Measurements from ENCODE around the gene PTCHD1. TPM values are rescaled to one million over a fixed set of nuclear protein-coding genes. Genes with fewer than 3 reads are reported as not detected.
A peak's percentile ranks its signal among the peaks of the same experiment; 100 is the strongest.

The PTCHD1 gene
- not detected for total RNA-seq

DNA sequence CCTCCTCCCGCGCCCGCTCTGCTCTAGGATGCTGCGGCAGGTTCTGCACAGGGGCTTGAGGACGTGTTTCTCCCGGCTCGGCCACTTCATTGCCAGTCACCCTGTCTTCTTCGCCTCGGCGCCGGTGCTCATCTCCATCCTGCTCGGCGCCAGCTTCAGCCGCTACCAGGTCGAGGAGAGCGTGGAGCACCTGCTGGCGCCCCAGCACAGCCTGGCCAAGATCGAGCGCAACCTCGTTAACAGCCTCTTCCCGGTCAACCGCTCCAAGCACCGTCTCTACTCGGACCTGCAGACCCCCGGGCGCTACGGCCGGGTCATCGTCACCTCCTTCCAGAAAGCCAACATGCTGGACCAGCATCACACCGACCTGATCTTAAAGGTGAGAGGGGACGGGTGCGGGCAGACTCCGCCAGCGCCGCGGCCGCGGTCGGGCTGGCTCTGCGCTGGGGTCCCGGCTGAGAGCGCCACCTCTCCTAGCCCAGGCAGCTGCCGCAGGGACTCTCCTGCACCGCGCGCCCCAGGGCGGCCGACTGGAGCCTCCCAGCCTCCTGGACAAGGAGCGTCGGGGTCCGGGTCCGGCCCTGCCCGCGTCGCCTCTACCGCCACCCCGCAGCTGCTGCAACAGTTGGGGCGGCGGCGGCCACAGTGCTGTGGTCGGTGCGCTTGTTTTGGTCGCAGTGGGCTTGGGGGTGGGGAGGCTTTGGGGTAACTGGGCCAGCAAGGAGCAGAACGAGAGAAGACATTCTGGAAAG is at the start of gene PTCHD1:
TSS of gene PTCHD1 (plus strand) at position 2 of the 752 bp plus-strand sequence. CDS start at position 29, 27 bp downstream.
- Mint-ChIP-seq H3K9me3 (no peaks in the 10 kb centered on the region), H3K27ac (no peak within 1 kb of the TSS), H3K36me3 (ENCODE audit: low read depth) (no peaks in the 10 kb centered on the region), H3K27me3 (peaks cover 49% of the 10 kb centered on the region), H3K4me1 (peaks cover 4% of the 10 kb centered on the region), H3K4me3 (no peak within 1 kb of the TSS)
- no peak for DNase-seq
- POLR2A ChIA-PET, result no interaction called here
- CTCF ChIA-PET, result no interaction called here

DNA sequence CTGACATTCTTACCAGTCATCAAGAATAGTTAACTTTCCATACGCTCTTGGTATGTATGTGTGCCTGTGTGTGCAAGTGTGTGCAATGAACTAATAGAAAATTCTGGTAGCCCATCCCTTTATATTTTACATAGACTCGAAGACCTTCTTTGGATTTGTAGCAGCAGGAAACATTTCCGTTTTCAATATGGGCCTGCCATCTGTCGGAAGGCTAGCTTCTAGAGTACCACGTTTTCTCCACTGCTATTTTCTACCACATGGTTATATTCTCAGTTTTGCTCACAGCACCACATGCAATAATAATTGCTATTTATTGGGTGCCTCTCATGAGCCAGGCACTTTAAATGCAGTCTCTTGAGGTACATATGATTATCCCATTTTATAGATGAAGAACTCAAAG is 47.9 kb upstream of the PTCHD1 start:
- Mint-ChIP-seq H3K4me3 (no peak overlapping the region), H3K36me3 (ENCODE audit: low read depth) (no peaks in the 10 kb centered on the region), H3K4me1 (no peaks in the 10 kb centered on the region), H3K9me3 (no peaks in the 10 kb centered on the region), H3K27me3 (no peaks in the 10 kb centered on the region), H3K27ac (no peak overlapping the region)
- no peak for DNase-seq
- ChIA-PET POLR2A (no interaction called here), CTCF (no interaction called here)

DNA sequence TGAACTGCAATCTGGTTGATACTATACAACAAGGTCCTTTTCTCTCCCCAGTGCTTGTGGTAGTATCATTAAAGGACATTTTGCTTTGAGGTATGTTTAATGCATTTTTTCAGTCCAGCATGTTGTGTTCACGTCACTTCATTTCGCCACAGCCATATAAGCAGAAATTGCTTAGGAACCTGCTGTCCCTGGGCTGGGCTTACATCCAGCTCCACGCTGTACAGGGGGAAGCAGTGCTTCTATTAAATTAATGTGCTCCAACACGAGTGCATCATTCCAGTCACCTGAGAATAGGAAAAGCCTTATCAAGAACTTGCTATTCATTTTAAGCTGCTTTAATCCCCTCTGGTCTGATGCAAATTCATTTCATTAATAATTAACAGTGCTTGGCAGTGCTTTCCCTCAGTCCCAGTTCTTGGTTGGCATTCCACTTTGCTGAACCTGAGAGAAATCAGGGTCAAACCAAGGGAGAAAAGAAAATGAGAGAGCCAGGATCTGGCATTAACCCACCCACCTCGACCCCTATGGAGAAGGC is 47.4 kb upstream of the PTCHD1 start:
- ChIA-PET POLR2A (no interaction called here), CTCF (no interaction called here)
- Mint-ChIP-seq H3K27me3 (no peaks in the 10 kb centered on the region), H3K9me3 (no peaks in the 10 kb centered on the region), H3K36me3 (ENCODE audit: low read depth) (no peaks in the 10 kb centered on the region), H3K27ac (no peak overlapping the region), H3K4me3 (no peak overlapping the region), H3K4me1 (no peaks in the 10 kb centered on the region)
- no peak for DNase-seq

DNA sequence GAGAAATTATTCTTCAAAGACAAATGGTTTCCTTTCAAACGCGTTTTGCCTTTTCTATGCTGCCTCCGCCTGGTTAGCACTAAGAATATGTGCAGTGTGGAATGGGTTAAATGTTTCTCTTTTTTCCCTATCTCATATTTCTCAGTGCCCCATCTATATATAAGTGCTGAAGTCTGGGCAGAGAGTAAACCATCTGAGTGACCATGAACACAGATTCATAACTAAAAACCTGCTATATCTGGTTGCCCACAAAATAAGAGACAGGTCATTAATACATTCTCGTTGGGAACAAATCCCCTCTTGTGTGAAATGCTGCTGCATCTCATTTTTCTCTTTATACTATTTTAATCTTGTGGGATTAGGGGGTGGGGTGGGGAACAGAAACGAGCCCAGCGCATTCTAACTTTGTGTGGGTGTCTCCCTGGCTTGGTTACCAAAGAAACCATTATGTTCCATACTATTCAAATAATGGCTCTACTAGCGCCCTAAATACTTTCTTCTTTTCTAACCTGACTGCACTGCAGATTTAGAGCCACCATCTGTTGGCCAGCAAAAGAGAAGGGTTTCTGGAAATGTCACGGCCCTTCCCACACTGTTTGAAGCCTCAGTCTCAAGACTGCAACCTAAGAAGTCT is 42.2 kb upstream of the PTCHD1 start:
- Mint-ChIP-seq H3K4me3 (no peak overlapping the region), H3K4me1 (no peaks in the 10 kb centered on the region), H3K36me3 (ENCODE audit: low read depth) (no peaks in the 10 kb centered on the region), H3K27me3 (no peaks in the 10 kb centered on the region), H3K9me3 (no peaks in the 10 kb centered on the region), H3K27ac (no peak overlapping the region)
- CTCF ChIA-PET, result no interaction called here
- POLR2A ChIA-PET, result no interaction called here
- DNase-seq, result no peak

DNA sequence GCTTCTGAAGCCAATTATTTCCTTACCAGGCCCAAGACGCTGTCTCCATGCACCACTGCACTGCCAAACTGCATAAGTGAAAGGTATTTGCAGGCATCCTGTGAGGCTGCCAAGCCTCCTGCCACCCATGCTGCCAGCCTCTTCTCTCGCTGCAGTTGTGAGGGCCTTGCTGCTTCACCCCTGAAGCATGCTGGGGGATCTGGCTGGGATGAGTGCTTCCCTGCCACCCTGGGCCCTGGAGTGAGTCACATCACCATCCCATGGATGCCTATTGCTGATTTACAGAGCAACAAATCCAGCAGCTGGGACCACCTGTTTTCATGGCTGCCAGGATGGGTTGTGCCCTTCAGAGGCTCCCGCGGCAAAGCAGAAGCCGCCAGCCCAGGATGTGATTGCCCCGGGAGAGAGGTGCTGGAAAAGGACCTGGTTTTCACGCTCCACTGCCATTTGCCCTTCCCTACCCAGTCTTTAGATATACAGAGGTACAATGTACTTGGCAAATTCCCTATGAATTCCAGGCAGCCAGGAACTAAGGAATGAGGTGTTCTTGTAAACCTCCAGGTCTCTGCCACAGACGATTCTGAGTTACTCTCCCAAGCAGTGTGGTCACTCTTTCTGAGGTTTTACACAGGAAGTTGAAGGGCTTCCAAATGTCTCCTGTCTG is 41.5 kb upstream of the PTCHD1 start:
- H3K36me3 Mint-ChIP-seq (ENCODE audit: low read depth), result no peaks in the 10 kb centered on the region
- ChIA-PET POLR2A (no interaction called here), CTCF (no interaction called here)
- no peak overlapping the region for H3K27ac Mint-ChIP-seq
- no peaks in the 10 kb centered on the region for H3K9me3 Mint-ChIP-seq
- no peak overlapping the region for H3K4me3 Mint-ChIP-seq
- no peaks in the 10 kb centered on the region for H3K27me3 Mint-ChIP-seq
- no peak for DNase-seq
- no peaks in the 10 kb centered on the region for H3K4me1 Mint-ChIP-seq

DNA sequence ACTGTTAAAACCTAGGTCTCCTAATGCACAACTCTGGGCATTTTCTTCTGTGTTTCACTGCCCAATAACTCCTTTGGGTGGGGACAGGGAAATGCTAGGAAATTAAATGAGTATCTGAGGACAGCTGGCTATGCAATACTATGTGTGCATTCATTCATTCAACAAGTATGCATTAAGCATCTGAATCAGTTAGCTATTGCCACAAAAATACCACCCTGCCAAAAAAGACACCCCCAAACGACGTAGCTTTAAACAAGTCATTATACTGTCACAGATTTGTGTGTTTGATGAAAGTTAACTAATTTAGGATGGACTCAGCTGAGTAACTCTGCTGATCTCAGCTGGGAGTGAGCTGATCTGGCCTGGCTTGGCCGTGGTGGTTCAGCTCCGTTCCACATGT is 29.8 kb upstream of the PTCHD1 start:
- H3K9me3 Mint-ChIP-seq, result no peaks in the 10 kb centered on the region
- ChIA-PET CTCF (no interaction called here), POLR2A (no interaction called here)
- no peak overlapping the region for H3K27ac Mint-ChIP-seq
- no peaks in the 10 kb centered on the region for H3K27me3 Mint-ChIP-seq
- H3K4me3 Mint-ChIP-seq, result no peak overlapping the region
- no peak for DNase-seq
- H3K4me1 Mint-ChIP-seq, result no peaks in the 10 kb centered on the region
- H3K36me3 Mint-ChIP-seq (ENCODE audit: low read depth), result no peaks in the 10 kb centered on the region

DNA sequence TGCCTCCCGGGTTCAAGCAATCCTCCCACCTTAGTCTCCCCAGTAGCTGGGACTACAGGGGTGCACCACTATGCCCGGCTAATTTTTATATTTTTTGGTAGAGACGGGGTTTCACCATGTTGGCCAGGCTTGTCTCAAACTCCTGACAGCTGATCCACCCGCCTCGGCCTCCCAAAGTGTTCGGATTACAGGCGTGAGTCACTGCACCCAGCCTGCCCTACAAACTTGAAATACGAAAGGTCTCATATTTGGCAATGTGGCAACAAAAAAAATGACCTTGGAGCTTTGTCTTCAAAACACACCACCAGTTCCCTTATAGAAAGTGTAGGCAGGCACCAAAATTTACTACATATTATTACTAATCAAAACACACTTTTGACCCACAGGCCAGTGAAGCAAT is 22.9 kb upstream of the PTCHD1 start:
- Mint-ChIP-seq H3K9me3 (no peaks in the 10 kb centered on the region), H3K27me3 (no peaks in the 10 kb centered on the region), H3K27ac (no peak overlapping the region), H3K4me3 (no peak overlapping the region), H3K36me3 (ENCODE audit: low read depth) (no peaks in the 10 kb centered on the region), H3K4me1 (no peaks in the 10 kb centered on the region)
- POLR2A ChIA-PET, result no interaction called here
- CTCF ChIA-PET, result no interaction called here
- DNase-seq, result no peak

DNA sequence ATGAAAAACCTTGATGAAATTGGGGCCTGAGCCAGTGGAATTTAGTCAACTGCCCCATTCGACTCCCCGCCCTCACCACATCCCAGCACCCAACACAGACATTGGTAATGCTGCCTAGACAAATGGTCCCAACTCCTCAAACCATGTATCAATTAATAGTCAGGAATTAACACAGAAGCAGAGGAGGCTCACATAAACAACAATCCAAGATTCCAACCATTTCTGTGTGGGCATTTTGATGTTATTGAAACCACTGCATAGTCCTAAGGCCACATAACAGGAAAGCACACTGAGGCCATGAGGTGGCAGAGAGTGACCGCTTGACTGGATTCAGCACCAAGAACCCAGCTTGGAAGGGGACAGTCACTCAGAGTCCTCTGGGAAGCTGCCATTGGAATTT is 22.5 kb upstream of the PTCHD1 start:
- Mint-ChIP-seq H3K4me1 (no peaks in the 10 kb centered on the region), H3K36me3 (ENCODE audit: low read depth) (no peaks in the 10 kb centered on the region), H3K9me3 (no peaks in the 10 kb centered on the region), H3K27me3 (no peaks in the 10 kb centered on the region), H3K27ac (no peak overlapping the region), H3K4me3 (no peak overlapping the region)
- DNase-seq, result no peak
- ChIA-PET POLR2A (no interaction called here), CTCF (no interaction called here)

DNA sequence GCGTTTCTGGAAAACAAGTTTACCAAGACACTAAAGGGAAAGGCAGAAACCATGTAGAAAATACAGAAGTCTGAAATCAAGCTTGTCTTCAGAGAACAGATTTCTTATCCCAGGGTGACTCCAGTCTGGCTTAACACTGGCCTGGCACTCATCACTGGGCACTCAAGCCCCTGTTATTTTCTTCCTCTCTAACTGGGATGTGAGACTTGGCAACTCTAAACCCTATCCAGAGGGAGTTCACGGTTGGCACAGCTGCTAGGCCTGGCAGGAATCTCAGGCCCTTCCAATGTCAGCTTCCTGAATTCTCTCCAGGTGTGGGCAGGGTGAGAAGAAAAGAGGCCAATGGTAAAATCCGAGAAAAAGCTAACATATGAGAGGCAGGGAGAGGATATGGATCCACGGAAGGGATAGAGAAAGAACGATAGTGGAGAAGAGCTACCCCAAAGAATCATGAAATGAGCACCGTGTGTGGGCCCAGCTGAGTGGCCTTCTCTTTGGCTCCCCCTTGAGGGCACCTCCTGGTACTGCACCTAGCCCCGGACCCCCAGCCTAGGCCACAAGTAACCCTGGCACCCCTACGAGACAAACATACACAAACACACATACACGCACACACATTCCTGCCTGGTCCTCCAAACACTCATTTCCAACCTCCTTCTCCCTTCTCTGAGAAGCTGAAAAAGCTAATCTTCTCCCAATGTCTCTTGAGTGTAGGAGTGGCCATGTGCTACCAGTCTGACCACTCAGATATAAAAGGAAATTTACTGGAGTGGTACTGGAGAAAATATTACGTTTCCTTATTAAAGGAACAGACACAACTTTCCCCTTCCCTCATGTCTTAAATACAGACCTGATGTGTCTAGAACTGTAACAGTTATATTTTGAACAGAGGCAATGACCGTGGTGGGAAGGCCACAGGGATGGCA is 16.6 kb upstream of the PTCHD1 start:
- POLR2A ChIA-PET, result no interaction called here
- Mint-ChIP-seq H3K27me3 (no peaks in the 10 kb centered on the region), H3K4me1 (no peaks in the 10 kb centered on the region), H3K36me3 (ENCODE audit: low read depth) (no peaks in the 10 kb centered on the region), H3K4me3 (no peak overlapping the region), H3K27ac (no peak overlapping the region), H3K9me3 (no peaks in the 10 kb centered on the region)
- CTCF ChIA-PET, result interaction anchor here (0.9 kb wide), 1 partner anchor 10 kb away, joined by 3 read pairs; no protein-coding TSS in a partner anchor
- DNase-seq, result peak; percentile 25

DNA sequence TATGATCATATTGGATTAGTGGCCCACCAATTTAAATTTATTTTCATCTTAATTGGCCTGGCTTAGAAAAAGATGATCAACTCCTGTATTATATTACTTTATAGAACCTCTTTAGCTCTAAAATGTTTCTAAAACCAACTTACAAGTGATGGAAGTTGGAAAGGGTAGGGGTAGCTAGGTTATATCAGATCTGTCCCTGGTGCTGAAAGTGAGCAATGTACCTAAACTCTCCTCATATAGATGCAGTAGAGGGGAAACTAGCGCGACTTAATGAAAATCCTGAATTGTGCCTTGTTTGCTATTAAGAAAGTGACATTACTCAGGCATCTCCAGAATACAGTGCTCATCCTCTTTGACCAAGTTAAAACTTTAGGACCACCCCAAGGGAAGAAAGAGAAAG is 7.5 kb upstream of the PTCHD1 start:
- ChIA-PET CTCF (interaction anchor here (1.5 kb wide), 1 partner anchor 9 kb away, joined by 3 read pairs; no protein-coding TSS in a partner anchor), POLR2A (no interaction called here)
- Mint-ChIP-seq H3K27ac (no peak overlapping the region), H3K4me3 (no peak overlapping the region), H3K4me1 (peaks cover under 1% of the 10 kb centered on the region), H3K36me3 (ENCODE audit: low read depth) (no peaks in the 10 kb centered on the region), H3K9me3 (no peaks in the 10 kb centered on the region), H3K27me3 (peaks cover 8% of the 10 kb centered on the region)
- DNase-seq, result no peak

DNA sequence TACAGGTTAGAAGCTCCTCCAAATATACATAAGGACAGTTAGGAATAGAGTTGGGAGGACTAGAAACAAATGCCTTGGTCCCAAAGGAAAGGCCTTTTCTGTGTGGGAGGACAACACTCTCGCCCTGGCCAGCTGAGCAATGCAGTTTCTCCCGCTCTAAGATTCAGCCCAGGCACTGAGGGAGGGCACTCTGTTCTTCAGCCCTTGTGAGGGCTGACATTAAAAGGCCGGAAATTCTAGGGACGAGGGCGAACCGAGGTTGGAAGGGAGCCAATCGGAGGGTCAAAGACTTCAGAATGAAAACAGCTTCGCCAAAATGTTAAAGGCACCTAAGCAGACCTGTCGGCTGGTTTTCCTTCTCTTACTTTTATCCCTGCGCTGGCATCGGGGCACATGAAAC is 2.9 kb upstream of the PTCHD1 start:
- CTCF ChIA-PET, result no interaction called here
- Mint-ChIP-seq H3K27me3 (peaks cover 40% of the 10 kb centered on the region), H3K9me3 (no peaks in the 10 kb centered on the region), H3K36me3 (ENCODE audit: low read depth) (no peaks in the 10 kb centered on the region), H3K4me3 (no peak overlapping the region), H3K27ac (no peak overlapping the region), H3K4me1 (peaks cover 4% of the 10 kb centered on the region)
- POLR2A ChIA-PET, result no interaction called here
- DNase-seq, result no peak

DNA sequence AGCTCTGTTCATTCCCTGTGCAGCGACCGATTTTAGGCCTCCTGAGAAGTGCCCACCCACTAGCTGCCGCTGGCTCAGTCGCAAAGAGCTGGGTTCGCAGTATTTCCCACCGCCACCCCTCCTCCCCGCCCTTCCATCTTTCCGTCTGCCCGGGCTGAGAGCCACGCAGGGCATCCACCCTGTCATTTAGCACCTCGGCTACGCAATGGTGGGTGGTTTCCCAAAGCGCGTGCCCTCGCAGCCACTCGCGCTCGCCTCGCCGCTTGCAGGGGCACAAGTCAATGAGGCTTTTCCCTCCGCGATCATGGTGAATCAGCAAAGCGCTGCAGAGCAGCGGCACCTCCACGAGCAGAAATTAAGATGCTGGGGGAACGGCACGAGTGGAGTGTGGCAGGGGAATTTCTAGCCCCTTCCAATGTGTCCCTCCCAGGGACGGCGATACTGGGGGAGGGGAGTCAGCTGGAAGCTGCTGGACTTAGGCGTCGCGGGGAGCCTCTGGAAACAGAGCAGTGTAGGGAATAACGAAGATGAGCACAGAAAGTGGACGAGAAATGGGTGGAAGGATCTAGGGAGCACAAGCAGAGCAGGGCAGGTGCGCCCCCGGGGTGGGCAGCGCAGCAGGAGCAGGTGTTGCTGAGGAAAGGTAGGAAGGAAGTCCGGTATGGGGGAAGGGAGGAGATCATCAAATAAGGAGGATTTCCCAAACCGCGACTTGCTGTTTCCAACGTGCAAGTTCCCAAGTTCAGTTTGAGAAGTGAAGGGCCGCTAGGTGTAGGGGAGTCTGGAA is 2.4 kb upstream of the PTCHD1 start:
- Mint-ChIP-seq H3K27ac (no peak overlapping the region), H3K27me3 (peaks cover 43% of the 10 kb centered on the region), H3K4me1 (peaks cover 4% of the 10 kb centered on the region), H3K36me3 (ENCODE audit: low read depth) (no peaks in the 10 kb centered on the region), H3K9me3 (no peaks in the 10 kb centered on the region), H3K4me3 (no peak overlapping the region)
- ChIA-PET CTCF (no interaction called here), POLR2A (no interaction called here)
- DNase-seq, result no peak
